ENCODE measurements around the gene MYO1D. TPM values are rescaled to one million over a fixed set of nuclear protein-coding genes. Genes with fewer than 3 reads are reported as not detected.

The MYO1D gene
- total and polyA plus RNA-seq, 7 donors = 6.2 to 184 (median 21.6) TPM

DNA sequence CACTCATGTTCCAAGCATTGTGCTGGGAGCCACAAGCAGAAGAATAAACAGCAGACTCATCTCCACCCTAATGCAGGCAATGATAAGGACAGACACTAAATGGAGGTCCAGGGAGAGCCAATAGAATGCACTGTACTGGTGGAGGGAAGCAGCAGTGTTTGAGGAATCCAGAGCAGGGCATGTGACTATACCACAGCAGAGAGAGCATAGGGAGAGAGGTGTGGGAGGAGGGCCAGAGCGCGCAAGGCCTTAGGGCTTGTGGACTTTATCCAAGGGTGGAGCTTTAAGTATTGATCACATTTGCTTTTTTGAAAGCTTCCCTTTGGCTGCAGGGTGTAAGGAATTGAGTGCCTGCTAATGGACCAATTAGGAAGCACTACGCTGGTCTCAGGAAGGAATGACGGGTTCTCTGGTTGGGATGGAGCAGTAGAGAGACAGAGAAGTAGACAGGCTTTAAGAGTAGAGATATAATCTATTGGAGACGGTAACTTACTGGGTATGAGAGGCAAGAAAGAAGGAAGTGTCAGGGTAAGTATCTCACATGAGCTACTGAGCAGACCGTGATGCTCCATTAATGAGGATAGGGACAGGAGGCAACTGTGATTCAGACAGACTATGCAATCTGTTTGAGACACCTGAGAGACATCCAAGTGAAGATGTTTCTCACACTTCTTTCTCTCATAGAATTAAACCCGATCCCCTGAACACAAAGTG, 82.2 kb downstream of the MYO1D start:
- WGBS, 2 donors = 28 to 78% methylated on average over 7 of the region's 7 CpGs
- no peaks in the 10 kb centered on the region for H3K36me3 ChIP-seq
- TF ChIP-seq EP300 (IDR thresholded peaks at IDR 0.05) (no peak), CTCF (IDR thresholded peaks at IDR 0.05) (no peak), POLR2AphosphoS5 (IDR thresholded peaks at IDR 0.05) (no peak), POLR2A (IDR thresholded peaks at IDR 0.05) (no peak)

GRCh38 chr17:32793841-32794240, 83.1 kb downstream of the MYO1D start:
- DNase-seq = no peak
- TF ChIP-seq POLR2A (IDR thresholded peaks at IDR 0.05) (no peak), EP300 (IDR thresholded peaks at IDR 0.05) (no peak)
- 70 to 75% methylated on average over 4 of the region's 4 CpGs for WGBS, 2 donors
- intact Hi-C loops (cut with DNase I) = no loop called here
- Histone ChIP-seq H3K4me1 (peaks cover 0 to 6% (median 0%) of the 10 kb centered on the region in 4 donors), H3K4me3 (no peak overlapping the region), H3K27me3 (no peaks in the 10 kb centered on the region), H3K36me3 (no peaks in the 10 kb centered on the region), H3K27ac (no peak overlapping the region), H3K9me3 (no peaks in the 10 kb centered on the region)

More for the DNA sequence above, 82.2 kb downstream of the MYO1D start:
- intact Hi-C loops (cut with DNase I) = no loop called here
- H3K4me1 ChIP-seq = peaks cover 0 to 6% (median 0%) of the 10 kb centered on the region in 4 donors
- no peak overlapping the region for H3K27ac ChIP-seq
- no peaks in the 10 kb centered on the region for H3K9me3 ChIP-seq
- no peak for DNase-seq
- no peaks in the 10 kb centered on the region for H3K27me3 ChIP-seq
- no peak overlapping the region for H3K4me3 ChIP-seq

DNA sequence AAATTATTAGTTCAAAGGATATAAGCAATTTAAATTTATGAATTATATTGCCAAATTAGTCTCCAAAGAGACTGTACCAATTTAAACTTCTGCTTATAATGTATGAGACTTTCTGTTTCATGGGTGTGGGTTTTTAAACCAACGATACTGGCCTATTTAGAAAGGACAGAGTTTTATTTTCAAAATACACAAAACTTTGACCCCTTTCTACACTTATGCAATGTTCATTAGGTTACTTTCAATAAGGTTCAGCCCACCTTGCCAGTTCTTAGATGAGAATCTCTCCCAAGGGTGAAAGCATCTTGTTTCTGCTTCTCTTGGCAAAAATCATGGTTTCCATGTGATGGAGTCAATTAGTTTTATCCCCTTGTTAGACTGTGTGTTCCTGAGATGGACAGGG, 84.7 kb downstream of the MYO1D start:
- no peak for DNase-seq
- 14 to 58% methylated on average over 1 of the region's 1 CpG for WGBS, 2 donors
- no peak overlapping the region for H3K4me3 ChIP-seq
- intact Hi-C loops (cut with DNase I) = no loop called here
- H3K27me3 ChIP-seq = no peaks in the 10 kb centered on the region
- no peaks in the 10 kb centered on the region for H3K9me3 ChIP-seq
- H3K36me3 ChIP-seq = no peaks in the 10 kb centered on the region
- H3K27ac ChIP-seq = no peak overlapping the region
- TF ChIP-seq EP300 (IDR thresholded peaks at IDR 0.05) = no peak
- TF ChIP-seq POLR2A (IDR thresholded peaks at IDR 0.05) = no peak
- no peak for TF ChIP-seq CTCF (IDR thresholded peaks at IDR 0.05)
- TF ChIP-seq POLR2AphosphoS5 (IDR thresholded peaks at IDR 0.05) = no peak
- peaks cover 0 to 6% (median 0%) of the 10 kb centered on the region in 4 donors for H3K4me1 ChIP-seq

DNA sequence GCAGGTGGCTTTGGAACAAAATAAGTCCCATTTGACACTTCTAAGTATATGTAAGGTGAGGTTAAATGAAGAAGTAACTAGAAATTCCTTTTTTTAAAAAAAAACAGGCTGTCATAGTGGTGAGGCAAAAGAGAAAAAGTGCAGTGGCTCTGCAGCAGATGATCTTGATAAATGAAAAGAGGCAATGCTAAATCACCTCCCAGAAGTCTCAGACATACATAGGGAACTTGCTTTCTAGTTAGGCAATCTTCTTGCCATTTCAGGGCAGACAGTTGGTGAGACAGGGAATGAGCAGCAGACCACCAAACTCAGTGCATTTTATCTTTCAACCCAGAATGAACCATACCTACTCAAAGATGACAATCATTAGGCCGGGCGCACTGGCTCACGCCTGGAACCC, 90.8 kb downstream of the MYO1D start:
- intact Hi-C loops (cut with DNase I) = no loop called here

More for the DNA sequence above, 90.8 kb downstream of the MYO1D start:
- DNase-seq = no peak
- H3K9me3 ChIP-seq = no peaks in the 10 kb centered on the region
- no peak overlapping the region for H3K4me3 ChIP-seq
- no peaks in the 10 kb centered on the region for H3K4me1 ChIP-seq
- no peaks in the 10 kb centered on the region for H3K27me3 ChIP-seq
- H3K36me3 ChIP-seq = no peaks in the 10 kb centered on the region
- TF ChIP-seq POLR2AphosphoS5 (IDR thresholded peaks at IDR 0.05) (no peak), CTCF (IDR thresholded peaks at IDR 0.05) (no peak), POLR2A (IDR thresholded peaks at IDR 0.05) (no peak), EP300 (IDR thresholded peaks at IDR 0.05) (no peak)
- H3K27ac ChIP-seq = no peak overlapping the region
- WGBS, 2 donors = 92 to 98% methylated on average over 3 of the region's 3 CpGs
